Endothelial cell of umbilical vein (primary cell): ENCODE measurements around the gene FZD7. TPM values are rescaled to one million over a fixed set of nuclear protein-coding genes. Genes with fewer than 3 reads are reported as not detected.

Source experiments
- BruUV-seq: library from RNA; stranded (reverse); fragments of 400-500 nt; replicated peaks from 2 replicates; lab custom pipeline; 2021; lab: Mats Ljungman, UMichigan
- CTCF ChIA-PET: fragments of 300-600, 350-600 bp; sonication (Branson Sonifier 250); formaldehyde crosslinking; loops from one replicate; lab custom pipeline; 2021; ENCODE audit warnings: antibody characterized with exemption, inconsistent platforms; lab: Charles Lee
- POLR2A ChIA-PET: fragments of 300-600, 350-600 bp; sonication (Branson Sonifier 250); formaldehyde crosslinking; loops from one replicate; lab custom pipeline; 2021; ENCODE audit warnings: antibody characterized with exemption, inconsistent platforms; lab: Charles Lee
- DNase-seq: peaks from one replicate; pipeline ENCODE4 v3.0.0-alpha.2; 2011; ENCODE audit warnings: low read depth, low spot score
- FAIRE-seq: peaks from 2 replicates; lab custom pipeline; 2011; peaks lifted over from hg19 to GRCh38; lab: Jason Lieb, UNC
- H2AFZ ChIP-seq: 2 replicates; pipeline ENCODE4 v1.6.0; 2012; ENCODE audit warnings: low read depth, low read length, control low read depth, inconsistent platforms
- H3K27ac ChIP-seq: 2 replicates; pipeline ENCODE4 v1.5.1; 2011; ENCODE audit warnings: low read depth, mild to moderate bottlenecking, control low read depth, low read length, moderate library complexity; ENCODE audit not compliant: insufficient read depth
- H3K27me3 ChIP-seq, 2 experiments: 2 replicates each; pipeline versions ENCODE4 v1.6.0 to v1.6.1; 2011; ENCODE audit warnings: low read length in 2 of 2, mixed read lengths in 1 of 2; ENCODE audit not compliant: control insufficient read depth in 2 of 2, insufficient read depth in 2 of 2
- H3K36me3 ChIP-seq, 2 experiments: 2 replicates in 1 of 2; 3 replicates in 1 of 2; pipeline ENCODE4 v1.5.1; 2011; ENCODE audit warnings: low read length in 2 of 2, mild to moderate bottlenecking in 1 of 2, moderate library complexity in 1 of 2; ENCODE audit not compliant: control insufficient read depth in 2 of 2, insufficient read depth in 2 of 2; ENCODE audit errors: extremely low read depth in 1 of 2
- H3K4me1 ChIP-seq: 3 replicates; pipeline ENCODE4 v1.5.1; 2011; ENCODE audit warnings: mild to moderate bottlenecking, low read length; ENCODE audit not compliant: control insufficient read depth, insufficient read depth; ENCODE audit errors: extremely low read depth
- H3K4me2 ChIP-seq: 2 replicates; pipeline ENCODE4 v1.6.1; 2011; ENCODE audit warnings: low read length, control low read depth, mixed read lengths; ENCODE audit not compliant: insufficient read depth
- H3K4me3 ChIP-seq, 3 experiments: fragments of 200-600 bp in 1 of 3; sonication (generic), shearing (Covaris generic) in 1 of 3; replicated peaks in 1 of 3; 2 replicates each; pipeline ENCODE4 v1.5.1; 2011 to 2016; ENCODE audit warnings: control low read depth in 3 of 3, low read length in 3 of 3, mild to moderate bottlenecking in 2 of 3, inconsistent platforms in 1 of 3, low read depth in 1 of 3, moderate library complexity in 1 of 3; ENCODE audit not compliant: insufficient read depth in 1 of 3
- H3K79me2 ChIP-seq: 2 replicates; pipeline ENCODE4 v1.6.0; 2012; ENCODE audit warnings: low read length, inconsistent platforms; ENCODE audit not compliant: control insufficient read depth, insufficient read depth
- H3K9ac ChIP-seq: replicated peaks from 2 replicates; pipeline ENCODE3; 2011; ENCODE audit warnings: low read length, control low read depth; ENCODE audit not compliant: insufficient read depth; ENCODE audit errors: extremely low read depth
- H3K9me1 ChIP-seq: replicated peaks from 3 replicates; pipeline ENCODE4 v1.6.0; 2011; ENCODE audit warnings: mild to moderate bottlenecking, low read length; ENCODE audit not compliant: control insufficient read depth, insufficient read depth; ENCODE audit errors: extremely low read depth
- H3K9me3 ChIP-seq: replicated peaks from 2 replicates; pipeline ENCODE4 v1.5.1; 2012; ENCODE audit warnings: low read length, inconsistent platforms; ENCODE audit not compliant: control insufficient read depth, insufficient read depth
- H4K20me1 ChIP-seq: replicated peaks from 2 replicates; pipeline ENCODE3; 2011; ENCODE audit warnings: mild to moderate bottlenecking, low read length; ENCODE audit not compliant: control insufficient read depth, insufficient read depth; ENCODE audit errors: extremely low read depth
- EZH2 ChIP-seq: IDR thresholded peaks from 2 replicates; pipeline ENCODE4 v1.6.1; 2012; ENCODE audit warnings: borderline replicate concordance, low read depth, mild to moderate bottlenecking, moderate library complexity, low read length, inconsistent platforms; ENCODE audit not compliant: severe bottlenecking
- FOS ChIP-seq: IDR thresholded peaks from 2 replicates; pipeline ENCODE4 v1.6.1; 2011; ENCODE audit warnings: mild to moderate bottlenecking, low read length, moderate library complexity, borderline replicate concordance; ENCODE audit not compliant: insufficient read depth
- GATA2 ChIP-seq: IDR thresholded peaks from 2 replicates; pipeline ENCODE4 v1.7.0; 2011; ENCODE audit warnings: low read depth, mild to moderate bottlenecking, moderate library complexity, mixed read lengths, low read length; ENCODE audit not compliant: insufficient read length, insufficient read depth
- JUN ChIP-seq: IDR thresholded peaks from 2 replicates; pipeline ENCODE4 v1.6.1; 2011; ENCODE audit warnings: borderline replicate concordance, low read depth; ENCODE audit not compliant: insufficient read length, insufficient read depth
- MYC ChIP-seq: IDR thresholded peaks from one replicate; pipeline ENCODE4 v1.6.1; 2011; ENCODE audit warnings: mild to moderate bottlenecking, low read depth, low read length
- POLR2A ChIP-seq: IDR thresholded peaks from 2 replicates; pipeline ENCODE4 v1.6.1; 2012; ENCODE audit warnings: low read depth, mild to moderate bottlenecking, control low read depth, low read length
- POLR2AphosphoS5 ChIP-seq: IDR thresholded peaks from 2 replicates; pipeline ENCODE4 v1.6.1; 2012; ENCODE audit warnings: low read depth, mild to moderate bottlenecking, control low read depth, low read length, moderate library complexity; ENCODE audit not compliant: insufficient read depth
- dilution Hi-C: fragments of 300-500 bp; cut with MboI; formaldehyde crosslinking; loops from one replicate; pipeline ENCODE4 v1.15.0; 2019; ENCODE audit warnings: low sequenced_read_pairs; ENCODE audit not compliant: extremely low pct_ligation_motif_present
- intact Hi-C: fragments of 100-400 bp; cut with micrococcal nuclease; formaldehyde crosslinking; loops from one replicate; pipeline ENCODE4 v1.10.0; 2022
- polyA plus RNA-seq, 4 experiments: library from polyadenylated mRNA; depleted of rRNA in 3 of 4; stranded (reverse) in 3 of 4; unstranded in 1 of 4; fragments of >200 nt; gene quantifications; 2 replicates each; pipeline versions ENCODE4 v1.2.1 to v1.2.3, GENCODE V29; 2011 to 2012; ENCODE audit warnings: missing spikeins in 1 of 4
- total RNA-seq: library from RNA; stranded (reverse); gene quantifications from 2 replicates; pipeline ENCODE4 v1.2.3, GENCODE V29; 2021
- TF ChIP-seq, protein P1 (sequence below), 2 donors: IDR thresholded peaks; 1 replicate in 1 of 2; 2 replicates in 1 of 2; pipeline ENCODE4 v1.5.1; 2011; ENCODE audit warnings: low read length in 2 of 2, mild to moderate bottlenecking in 2 of 2, moderate library complexity in 2 of 2, control low read depth in 1 of 2, inconsistent platforms in 1 of 2, low read depth in 1 of 2; ENCODE audit not compliant: insufficient read depth in 1 of 2; ENCODE audit errors: extremely low read depth in 1 of 2
- TF ChIP-seq, protein P2 (sequence below): IDR thresholded peaks from 2 replicates; pipeline ENCODE4 v1.6.1; 2011; ENCODE audit not compliant: insufficient read depth, insufficient read length

The FZD7 gene
- total and polyA plus RNA-seq, 2 donors (not counting 3 experiments of a cell fraction or from before 2014, with no cell fraction given), result 0.15 to 0.29 TPM

DNA sequence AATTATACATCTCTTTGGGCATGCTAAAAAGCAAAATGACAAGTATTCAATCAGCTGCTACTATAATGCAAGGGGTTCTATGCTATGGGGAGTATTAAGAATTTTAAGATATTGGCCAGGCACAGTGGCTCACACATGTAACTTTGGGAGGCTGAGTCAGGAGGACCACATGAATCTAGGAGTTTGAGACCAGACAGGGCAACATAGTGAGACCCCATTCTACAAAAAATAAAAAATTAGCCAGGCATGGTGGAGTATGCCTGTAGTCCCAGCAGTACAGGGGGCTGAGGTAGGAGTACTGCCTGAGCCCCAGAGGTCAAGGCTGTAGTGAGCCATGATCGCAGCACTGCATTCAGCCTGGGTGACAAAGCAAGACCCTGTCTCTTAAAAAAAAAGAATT lies 33.9 kb downstream of the FZD7 start:
- Histone ChIP-seq H3K27ac (no peak overlapping the region), H3K9me3 (no peaks in the 10 kb centered on the region), H3K27me3 (peaks cover 0 to 18% of the 10 kb centered on the region in 2 experiments), H3K4me2 (no peak overlapping the region), H3K79me2 (no peaks in the 10 kb centered on the region), H4K20me1 (no peaks in the 10 kb centered on the region), H3K9ac (no peak overlapping the region), H3K4me1 (no peaks in the 10 kb centered on the region), H3K9me1 (no peaks in the 10 kb centered on the region), H2AFZ (no peak overlapping the region), H3K4me3 (no peak overlapping the region), H3K36me3 (no peaks in the 10 kb centered on the region)
- intact Hi-C loops, result no loop called here
- dilution Hi-C loops, result no loop called here
- no peak for FAIRE-seq
- BruUV-seq, result no TSS peak
- DNase-seq, result no peak
- ChIA-PET POLR2A (no interaction called here), CTCF (interaction anchor here (1.7 kb wide), 1 partner anchor 11 kb away, joined by 6 read pairs; no protein-coding TSS in a partner anchor)
- TF ChIP-seq, protein P1, sequence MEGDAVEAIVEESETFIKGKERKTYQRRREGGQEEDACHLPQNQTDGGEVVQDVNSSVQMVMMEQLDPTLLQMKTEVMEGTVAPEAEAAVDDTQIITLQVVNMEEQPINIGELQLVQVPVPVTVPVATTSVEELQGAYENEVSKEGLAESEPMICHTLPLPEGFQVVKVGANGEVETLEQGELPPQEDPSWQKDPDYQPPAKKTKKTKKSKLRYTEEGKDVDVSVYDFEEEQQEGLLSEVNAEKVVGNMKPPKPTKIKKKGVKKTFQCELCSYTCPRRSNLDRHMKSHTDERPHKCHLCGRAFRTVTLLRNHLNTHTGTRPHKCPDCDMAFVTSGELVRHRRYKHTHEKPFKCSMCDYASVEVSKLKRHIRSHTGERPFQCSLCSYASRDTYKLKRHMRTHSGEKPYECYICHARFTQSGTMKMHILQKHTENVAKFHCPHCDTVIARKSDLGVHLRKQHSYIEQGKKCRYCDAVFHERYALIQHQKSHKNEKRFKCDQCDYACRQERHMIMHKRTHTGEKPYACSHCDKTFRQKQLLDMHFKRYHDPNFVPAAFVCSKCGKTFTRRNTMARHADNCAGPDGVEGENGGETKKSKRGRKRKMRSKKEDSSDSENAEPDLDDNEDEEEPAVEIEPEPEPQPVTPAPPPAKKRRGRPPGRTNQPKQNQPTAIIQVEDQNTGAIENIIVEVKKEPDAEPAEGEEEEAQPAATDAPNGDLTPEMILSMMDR (IDR thresholded peaks at IDR 0.05; ENCODE audit: extremely low read depth in 1 of 2, insufficient read depth in 1 of 2, low read depth in 1 of 2, low read length in 2 of 2), result no peak
- TF ChIP-seq POLR2A (no peak), JUN (no peak), MYC (no peak), EZH2 (no peak), POLR2AphosphoS5 (no peak), FOS (no peak), GATA2 (no peak)
- TF ChIP-seq, protein P2, sequence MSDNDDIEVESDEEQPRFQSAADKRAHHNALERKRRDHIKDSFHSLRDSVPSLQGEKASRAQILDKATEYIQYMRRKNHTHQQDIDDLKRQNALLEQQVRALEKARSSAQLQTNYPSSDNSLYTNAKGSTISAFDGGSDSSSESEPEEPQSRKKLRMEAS, result no peak
